Astrocyte of the spinal cord (primary cell): ENCODE results near the gene TSPAN8.
A peak's percentile ranks its signal among the peaks of the same experiment; 100 is the strongest.
"Not testable (repeated sequence)": the region's sequence is repeated elsewhere in the genome, so short reads cannot be mapped to it uniquely, and the experiment has no call there.

Source experiments
- DNase-seq: peaks from one replicate; pipeline ENCODE4 v3.0.0; 2011; ENCODE audit warnings: low read depth, low spot score
- H3K4me3 ChIP-seq: 2 replicates; pipeline ENCODE4 v1.5.1; 2011; ENCODE audit warnings: low read depth, mild to moderate bottlenecking, low read length, moderate library complexity
- CTCF ChIP-seq: IDR thresholded peaks from 2 replicates; pipeline ENCODE4 v1.5.1; 2012; ENCODE audit warnings: low read depth, mild to moderate bottlenecking, low read length, inconsistent platforms
- in situ Hi-C: cut with HindIII; loops from 2 replicates; pipeline ENCODE4 v1.10.0; 2017; ENCODE audit warnings: low sequenced_read_pairs

TSPAN8 gene

GRCh38 chr12:71166280-71166679, 8.5 kb upstream of the TSPAN8 start:
- no peak for TF ChIP-seq CTCF
- in situ Hi-C loops = no loop called here
- no peak overlapping the region for H3K4me3 ChIP-seq
- DNase-seq = no peak

GRCh38 chr12:71165780-71166179, 8.0 kb upstream of the TSPAN8 start:
- H3K4me3 ChIP-seq, in situ Hi-C loops, DNase-seq: not testable (repeated sequence)

GRCh38 chr12:71164568-71165197, 6.9 kb upstream of the TSPAN8 start:
- DNase-seq = peak; percentile 15
- in situ Hi-C loops = no loop called here
- no peak for TF ChIP-seq CTCF

GRCh38 chr12:71164166-71164565, 6.4 kb upstream of the TSPAN8 start:
- TF ChIP-seq CTCF = no peak
- no peak for DNase-seq
- in situ Hi-C loops = no loop called here
- H3K4me3 ChIP-seq = no peak overlapping the region

More at GRCh38 chr12:71164568-71165197, 6.9 kb upstream of the TSPAN8 start:
- no peak overlapping the region for H3K4me3 ChIP-seq

- no peak for DNase-seq
- in situ Hi-C loops = no loop called here
- H3K4me3 ChIP-seq = no peak overlapping the region
- no peak for TF ChIP-seq CTCF
Measured at GRCh38 chr12:71162832-71163763, 5.3 kb upstream of the TSPAN8 start.

GRCh38 chr12:71161591-71161990, 3.8 kb upstream of the TSPAN8 start:
- in situ Hi-C loops = no loop called here
- no peak for TF ChIP-seq CTCF
- no peak overlapping the region for H3K4me3 ChIP-seq
- no peak for DNase-seq

GRCh38 chr12:71160585-71160984, 2.8 kb upstream of the TSPAN8 start:
- in situ Hi-C loops = no loop called here
- TF ChIP-seq CTCF = no peak
- no peak overlapping the region for H3K4me3 ChIP-seq
- no peak for DNase-seq
